SK-N-SH treated with all-trans-retinoic acid at 6 μM for 48 hours (cell line): ENCODE data around the gene NPAS3.

Source experiments
- ATAC-seq: fragments of 200-7000 bp; cut with Tn5 transposase; 3 replicates; pipeline ENCODE4 v1.9.1; 2020; ENCODE audit warnings: mild to moderate bottlenecking, moderate library complexity
- ARNTL ChIP-seq: fragments of 450-650 bp; formaldehyde crosslinking; IDR thresholded peaks from 2 replicates; pipeline ENCODE4 v1.5.0; 2020; ENCODE audit warnings: low read depth, mild to moderate bottlenecking, moderate library complexity, borderline replicate concordance
- BACH2 ChIP-seq: fragments of 250-450 bp; sonication (Bioruptor Pico); IDR thresholded peaks from 2 replicates; pipeline ENCODE4 v1.9.0; 2021; ENCODE audit warnings: mild to moderate bottlenecking, borderline replicate concordance
- CSDC2 ChIP-seq: fragments of 250-450 bp; sonication (Bioruptor Pico); IDR thresholded peaks from 2 replicates; pipeline ENCODE4 v1.5.0; 2020; ENCODE audit warnings: mild to moderate bottlenecking, moderate library complexity
- ESRRG ChIP-seq: fragments of 250-450 bp; sonication (Bioruptor Pico); IDR thresholded peaks from 2 replicates; pipeline ENCODE4 v1.6.1; 2021; ENCODE audit warnings: mild to moderate bottlenecking
- GLIS3 ChIP-seq: fragments of 250-450 bp; sonication (Bioruptor Pico); IDR thresholded peaks from 2 replicates; pipeline ENCODE4 v1.5.0; 2020; ENCODE audit warnings: mild to moderate bottlenecking, moderate library complexity
- ISL1 ChIP-seq: fragments of 250-450 bp; sonication (Bioruptor Pico); IDR thresholded peaks from 2 replicates; pipeline ENCODE4 v2.1.2; 2022; ENCODE audit warnings: mild to moderate bottlenecking, moderate library complexity
- OSR1 ChIP-seq: fragments of 250-450 bp; sonication (Bioruptor Pico); IDR thresholded peaks from 2 replicates; pipeline ENCODE4 v1.8.0; 2022; ENCODE audit warnings: moderate library complexity, mild to moderate bottlenecking, inconsistent platforms
- PPARA ChIP-seq: fragments of 250-450 bp; sonication (Bioruptor Pico); IDR thresholded peaks from 2 replicates; pipeline ENCODE4 v1.5.0; 2020; ENCODE audit warnings: mild to moderate bottlenecking, borderline replicate concordance
- SNAI2 ChIP-seq: fragments of 250-450 bp; sonication (Bioruptor Pico); IDR thresholded peaks from 2 replicates; pipeline ENCODE4 v1.5.0; 2020; ENCODE audit warnings: mild to moderate bottlenecking, moderate library complexity
- TCF4 ChIP-seq: fragments of 250-450 bp; sonication (Bioruptor Pico); IDR thresholded peaks from 2 replicates; pipeline ENCODE4 v1.8.0; 2021; ENCODE audit warnings: mild to moderate bottlenecking, moderate library complexity, borderline replicate concordance
- TOX ChIP-seq: fragments of 250-450 bp; sonication (Bioruptor Pico); IDR thresholded peaks from 2 replicates; pipeline ENCODE4 v1.8.0; 2021; ENCODE audit warnings: mild to moderate bottlenecking, moderate library complexity, borderline replicate concordance
- ZC3H10 ChIP-seq: fragments of 250-450 bp; sonication (Bioruptor Pico); IDR thresholded peaks from 2 replicates; pipeline ENCODE4 v1.5.1; 2021; ENCODE audit warnings: mild to moderate bottlenecking, moderate library complexity
- ZFP3 ChIP-seq: fragments of 250-450 bp; sonication (Bioruptor Pico); IDR thresholded peaks from 2 replicates; pipeline ENCODE4 v1.5.0; 2020; ENCODE audit warnings: mild to moderate bottlenecking, moderate library complexity
- ZFP30 ChIP-seq: fragments of 450-650 bp; formaldehyde crosslinking; IDR thresholded peaks from 2 replicates; pipeline ENCODE4 v1.5.0; 2022; ENCODE audit warnings: mild to moderate bottlenecking, moderate library complexity
- ZNF565 ChIP-seq: fragments of 450-650 bp; formaldehyde crosslinking; conservative IDR thresholded peaks from 2 replicates; pipeline ENCODE4 v1.5.0; 2020; ENCODE audit warnings: low read depth, mild to moderate bottlenecking, moderate library complexity
- ZNF70 ChIP-seq: fragments of 450-650 bp; formaldehyde crosslinking; IDR thresholded peaks from 2 replicates; pipeline ENCODE4 v1.5.0; 2020; ENCODE audit warnings: mild to moderate bottlenecking, moderate library complexity
- ZNF8 ChIP-seq: fragments of 450-650 bp; formaldehyde crosslinking; IDR thresholded peaks from 2 replicates; pipeline ENCODE4 v1.5.0; 2020; ENCODE audit warnings: mild to moderate bottlenecking, moderate library complexity
- TF ChIP-seq, protein P1 (sequence below): fragments of 250-450 bp; sonication (Bioruptor Pico); IDR thresholded peaks from 2 replicates; pipeline ENCODE4 v1.5.0; 2020; ENCODE audit warnings: mild to moderate bottlenecking, moderate library complexity
- TF ChIP-seq, protein P2 (sequence below): fragments of 250-450 bp; sonication (Bioruptor Pico); IDR thresholded peaks from 2 replicates; pipeline ENCODE4 v1.5.1; 2021; ENCODE audit warnings: mild to moderate bottlenecking, moderate library complexity
- TF ChIP-seq, protein P3 (sequence below): fragments of 250-450 bp; sonication (Bioruptor Pico); IDR thresholded peaks from 2 replicates; pipeline ENCODE4 v1.8.0; 2021; ENCODE audit warnings: low read depth, mild to moderate bottlenecking, moderate library complexity, borderline replicate concordance
- TF ChIP-seq, protein P4 (sequence below): fragments of 250-450 bp; sonication (Bioruptor Pico); IDR thresholded peaks from 2 replicates; pipeline ENCODE4 v1.5.1; 2020; ENCODE audit warnings: low read depth, mild to moderate bottlenecking, moderate library complexity
- TF ChIP-seq, protein P5 (sequence below): fragments of 250-450 bp; sonication (Bioruptor Pico); IDR thresholded peaks from 2 replicates; pipeline ENCODE4 v1.8.0; 2020; ENCODE audit warnings: mild to moderate bottlenecking, moderate library complexity, borderline replicate concordance

The NPAS3 gene

DNA sequence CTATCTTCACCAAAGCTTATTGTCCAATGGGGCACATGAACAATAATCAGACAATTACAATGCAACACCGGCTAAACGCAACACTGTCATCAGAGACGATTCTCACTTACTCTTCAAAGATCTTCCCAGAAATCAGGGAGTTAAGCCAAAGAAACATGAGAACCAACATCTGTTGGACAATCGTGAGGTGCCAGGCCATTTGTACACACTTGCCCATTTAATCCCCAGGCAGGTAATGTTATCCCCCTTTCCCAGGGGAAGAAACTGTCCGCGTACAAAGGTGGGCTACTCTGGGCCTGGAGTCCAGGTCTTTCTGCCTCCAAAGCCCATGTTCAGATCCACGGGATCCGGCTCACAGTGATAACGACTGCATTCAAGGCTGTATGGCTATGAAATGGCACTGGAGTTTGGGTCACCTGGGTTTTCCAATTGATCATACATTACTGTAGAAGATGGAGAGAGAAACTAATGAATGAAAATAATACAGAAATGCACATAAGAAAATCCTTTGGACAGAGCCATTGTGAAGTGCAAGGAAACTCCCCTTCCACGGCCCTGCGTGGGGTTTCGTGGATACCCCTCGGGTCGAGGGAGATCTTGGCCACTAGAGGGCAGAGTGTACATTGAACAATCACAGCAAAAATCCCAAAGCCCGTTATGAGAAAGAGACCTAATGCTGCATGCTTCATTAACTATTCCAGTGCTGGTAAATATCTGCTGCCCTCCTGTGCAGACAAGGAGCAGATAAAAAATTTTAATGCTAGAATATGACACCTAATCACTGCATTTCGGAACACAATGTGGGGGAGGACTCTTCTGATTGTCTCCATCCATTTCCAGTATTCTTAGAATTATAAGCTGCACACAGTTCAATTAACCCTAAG lies 900.8 kb downstream of the NPAS3 start:
- TF ChIP-seq SNAI2 (CRISPR knock-in tag) (no peak), GLIS3 (CRISPR knock-in tag) (no peak), TCF4 (CRISPR knock-in tag) (no peak), ZNF70 (CRISPR knock-in tag) (no peak), BACH2 (no peak), ZFP3 (CRISPR knock-in tag) (no peak), ZC3H10 (CRISPR knock-in tag) (no peak), OSR1 (CRISPR knock-in tag) (no peak), PPARA (CRISPR knock-in tag) (no peak), ZNF8 (no peak), ISL1 (CRISPR knock-in tag) (no peak), ESRRG (CRISPR knock-in tag) (no peak), ARNTL (CRISPR knock-in tag) (no peak), CSDC2 (CRISPR knock-in tag) (no peak), ZNF565 (no peak)
- TF ChIP-seq, protein P1, sequence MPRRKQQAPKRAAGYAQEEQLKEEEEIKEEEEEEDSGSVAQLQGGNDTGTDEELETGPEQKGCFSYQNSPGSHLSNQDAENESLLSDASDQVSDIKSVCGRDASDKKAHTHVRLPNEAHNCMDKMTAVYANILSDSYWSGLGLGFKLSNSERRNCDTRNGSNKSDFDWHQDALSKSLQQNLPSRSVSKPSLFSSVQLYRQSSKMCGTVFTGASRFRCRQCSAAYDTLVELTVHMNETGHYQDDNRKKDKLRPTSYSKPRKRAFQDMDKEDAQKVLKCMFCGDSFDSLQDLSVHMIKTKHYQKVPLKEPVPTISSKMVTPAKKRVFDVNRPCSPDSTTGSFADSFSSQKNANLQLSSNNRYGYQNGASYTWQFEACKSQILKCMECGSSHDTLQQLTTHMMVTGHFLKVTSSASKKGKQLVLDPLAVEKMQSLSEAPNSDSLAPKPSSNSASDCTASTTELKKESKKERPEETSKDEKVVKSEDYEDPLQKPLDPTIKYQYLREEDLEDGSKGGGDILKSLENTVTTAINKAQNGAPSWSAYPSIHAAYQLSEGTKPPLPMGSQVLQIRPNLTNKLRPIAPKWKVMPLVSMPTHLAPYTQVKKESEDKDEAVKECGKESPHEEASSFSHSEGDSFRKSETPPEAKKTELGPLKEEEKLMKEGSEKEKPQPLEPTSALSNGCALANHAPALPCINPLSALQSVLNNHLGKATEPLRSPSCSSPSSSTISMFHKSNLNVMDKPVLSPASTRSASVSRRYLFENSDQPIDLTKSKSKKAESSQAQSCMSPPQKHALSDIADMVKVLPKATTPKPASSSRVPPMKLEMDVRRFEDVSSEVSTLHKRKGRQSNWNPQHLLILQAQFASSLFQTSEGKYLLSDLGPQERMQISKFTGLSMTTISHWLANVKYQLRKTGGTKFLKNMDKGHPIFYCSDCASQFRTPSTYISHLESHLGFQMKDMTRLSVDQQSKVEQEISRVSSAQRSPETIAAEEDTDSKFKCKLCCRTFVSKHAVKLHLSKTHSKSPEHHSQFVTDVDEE: no peak
- TF ChIP-seq, protein P2, sequence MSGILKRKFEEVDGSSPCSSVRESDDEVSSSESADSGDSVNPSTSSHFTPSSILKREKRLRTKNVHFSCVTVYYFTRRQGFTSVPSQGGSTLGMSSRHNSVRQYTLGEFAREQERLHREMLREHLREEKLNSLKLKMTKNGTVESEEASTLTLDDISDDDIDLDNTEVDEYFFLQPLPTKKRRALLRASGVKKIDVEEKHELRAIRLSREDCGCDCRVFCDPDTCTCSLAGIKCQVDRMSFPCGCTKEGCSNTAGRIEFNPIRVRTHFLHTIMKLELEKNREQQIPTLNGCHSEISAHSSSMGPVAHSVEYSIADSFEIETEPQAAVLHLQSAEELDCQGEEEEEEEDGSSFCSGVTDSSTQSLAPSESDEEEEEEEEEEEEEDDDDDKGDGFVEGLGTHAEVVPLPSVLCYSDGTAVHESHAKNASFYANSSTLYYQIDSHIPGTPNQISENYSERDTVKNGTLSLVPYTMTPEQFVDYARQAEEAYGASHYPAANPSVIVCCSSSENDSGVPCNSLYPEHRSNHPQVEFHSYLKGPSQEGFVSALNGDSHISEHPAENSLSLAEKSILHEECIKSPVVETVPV: no peak
- TF ChIP-seq, protein P3, sequence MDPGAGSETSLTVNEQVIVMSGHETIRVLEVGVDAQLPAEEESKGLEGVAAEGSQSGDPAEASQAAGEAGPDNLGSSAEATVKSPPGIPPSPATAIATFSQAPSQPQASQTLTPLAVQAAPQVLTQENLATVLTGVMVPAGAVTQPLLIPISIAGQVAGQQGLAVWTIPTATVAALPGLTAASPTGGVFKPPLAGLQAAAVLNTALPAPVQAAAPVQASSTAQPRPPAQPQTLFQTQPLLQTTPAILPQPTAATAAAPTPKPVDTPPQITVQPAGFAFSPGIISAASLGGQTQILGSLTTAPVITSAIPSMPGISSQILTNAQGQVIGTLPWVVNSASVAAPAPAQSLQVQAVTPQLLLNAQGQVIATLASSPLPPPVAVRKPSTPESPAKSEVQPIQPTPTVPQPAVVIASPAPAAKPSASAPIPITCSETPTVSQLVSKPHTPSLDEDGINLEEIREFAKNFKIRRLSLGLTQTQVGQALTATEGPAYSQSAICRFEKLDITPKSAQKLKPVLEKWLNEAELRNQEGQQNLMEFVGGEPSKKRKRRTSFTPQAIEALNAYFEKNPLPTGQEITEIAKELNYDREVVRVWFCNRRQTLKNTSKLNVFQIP (CRISPR knock-in tag): no peak
- TF ChIP-seq, protein P4, sequence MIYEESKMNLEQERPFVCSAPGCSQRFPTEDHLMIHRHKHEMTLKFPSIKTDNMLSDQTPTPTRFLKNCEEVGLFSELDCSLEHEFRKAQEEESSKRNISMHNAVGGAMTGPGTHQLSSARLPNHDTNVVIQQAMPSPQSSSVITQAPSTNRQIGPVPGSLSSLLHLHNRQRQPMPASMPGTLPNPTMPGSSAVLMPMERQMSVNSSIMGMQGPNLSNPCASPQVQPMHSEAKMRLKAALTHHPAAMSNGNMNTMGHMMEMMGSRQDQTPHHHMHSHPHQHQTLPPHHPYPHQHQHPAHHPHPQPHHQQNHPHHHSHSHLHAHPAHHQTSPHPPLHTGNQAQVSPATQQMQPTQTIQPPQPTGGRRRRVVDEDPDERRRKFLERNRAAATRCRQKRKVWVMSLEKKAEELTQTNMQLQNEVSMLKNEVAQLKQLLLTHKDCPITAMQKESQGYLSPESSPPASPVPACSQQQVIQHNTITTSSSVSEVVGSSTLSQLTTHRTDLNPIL (CRISPR knock-in tag): no peak
- TF ChIP-seq, protein P5, sequence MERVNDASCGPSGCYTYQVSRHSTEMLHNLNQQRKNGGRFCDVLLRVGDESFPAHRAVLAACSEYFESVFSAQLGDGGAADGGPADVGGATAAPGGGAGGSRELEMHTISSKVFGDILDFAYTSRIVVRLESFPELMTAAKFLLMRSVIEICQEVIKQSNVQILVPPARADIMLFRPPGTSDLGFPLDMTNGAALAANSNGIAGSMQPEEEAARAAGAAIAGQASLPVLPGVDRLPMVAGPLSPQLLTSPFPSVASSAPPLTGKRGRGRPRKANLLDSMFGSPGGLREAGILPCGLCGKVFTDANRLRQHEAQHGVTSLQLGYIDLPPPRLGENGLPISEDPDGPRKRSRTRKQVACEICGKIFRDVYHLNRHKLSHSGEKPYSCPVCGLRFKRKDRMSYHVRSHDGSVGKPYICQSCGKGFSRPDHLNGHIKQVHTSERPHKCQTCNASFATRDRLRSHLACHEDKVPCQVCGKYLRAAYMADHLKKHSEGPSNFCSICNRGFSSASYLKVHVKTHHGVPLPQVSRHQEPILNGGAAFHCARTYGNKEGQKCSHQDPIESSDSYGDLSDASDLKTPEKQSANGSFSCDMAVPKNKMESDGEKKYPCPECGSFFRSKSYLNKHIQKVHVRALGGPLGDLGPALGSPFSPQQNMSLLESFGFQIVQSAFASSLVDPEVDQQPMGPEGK: no peak
- ATAC-seq: peak; percentile 90

DNA sequence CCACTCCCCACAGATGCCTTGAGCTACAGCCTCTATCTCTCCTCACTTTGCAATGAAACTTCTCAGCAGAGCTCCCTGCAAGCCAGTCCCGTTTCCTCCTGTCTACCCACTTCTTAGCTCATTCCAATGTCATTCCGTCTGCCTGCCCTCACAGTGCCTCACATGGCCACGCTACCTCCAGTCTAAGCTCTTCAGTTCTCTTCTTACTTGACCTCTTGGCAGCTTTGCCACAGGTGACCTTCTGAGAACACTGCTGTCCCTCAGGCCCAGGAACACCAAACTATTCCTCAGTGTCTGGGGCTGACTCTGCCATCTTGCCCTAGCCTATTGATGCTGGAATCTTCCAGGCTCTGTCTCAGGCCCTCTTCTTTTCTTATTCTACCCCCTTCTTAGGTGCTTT lies 902.1 kb downstream of the NPAS3 start:
- TF ChIP-seq ZNF8: no peak
- TF ChIP-seq CSDC2 (CRISPR knock-in tag): no peak
- TF ChIP-seq TOX (CRISPR knock-in tag): no peak
- TF ChIP-seq, protein P3 (CRISPR knock-in tag): no peak
- TF ChIP-seq ESRRG (CRISPR knock-in tag): no peak
- no peak for TF ChIP-seq OSR1 (CRISPR knock-in tag)
- TF ChIP-seq, protein P2: no peak
- no peak for TF ChIP-seq ZFP30 (CRISPR knock-in tag)
- no peak for TF ChIP-seq ARNTL (CRISPR knock-in tag)

More for the DNA sequence above, 902.1 kb downstream of the NPAS3 start:
- no peak for ATAC-seq
